Caco-2 (cell line): ENCODE measurements around the gene DOHH. TPM values are rescaled to one million over a fixed set of nuclear protein-coding genes. Genes with fewer than 3 reads are reported as not detected.

Source experiments
- BruUV-seq: library from RNA; stranded (reverse); fragments of 400-500 nt; replicated peaks from 2 replicates; lab custom pipeline; 2021; lab: Mats Ljungman, UMichigan
- CTCF ChIA-PET: fragments of 300-600 bp; sonication (Branson Sonifier 250); formaldehyde crosslinking; loops from one replicate; lab custom pipeline; 2022; ENCODE audit warnings: antibody characterized with exemption; lab: Charles Lee
- POLR2A ChIA-PET: fragments of 300-600 bp; sonication (Branson Sonifier 250); formaldehyde crosslinking; loops from one replicate; lab custom pipeline; 2022; ENCODE audit warnings: antibody characterized with exemption; lab: Charles Lee
- DNase-seq, 2 experiments: peaks; one replicate each; pipeline versions ENCODE4 v3.0.0 to v3.0.0-alpha.2; 2020 to 2022
- H3K27me3 ChIP-seq: replicated peaks from 2 replicates; pipeline ENCODE4 v1.6.0; 2011; ENCODE audit warnings: low read length; ENCODE audit not compliant: control insufficient read depth, insufficient read depth
- H3K36me3 ChIP-seq: 2 replicates; pipeline ENCODE4 v1.5.1; 2011; ENCODE audit warnings: low read length; ENCODE audit not compliant: control insufficient read depth, insufficient read depth
- H3K4me1 ChIP-seq: fragments of 250-450 bp; sonication (Bioruptor Pico); 2 replicates; pipeline ENCODE4 v1.5.1; 2020; ENCODE audit warnings: mild to moderate bottlenecking
- H3K4me3 ChIP-seq: 2 replicates; pipeline ENCODE4 v1.5.1; 2011; ENCODE audit warnings: low read depth, mild to moderate bottlenecking, control low read depth, low read length
- H3K9me3 ChIP-seq: fragments of 250-450 bp; sonication (Bioruptor Pico); 2 replicates; pipeline ENCODE4 v1.5.1; 2020; ENCODE audit warnings: mild to moderate bottlenecking, moderate library complexity
- H3K27ac Mint-ChIP-seq: one replicate; pipeline ENCODE4 v1.8.0; 2022; ENCODE audit warnings: mixed read lengths; ENCODE audit not compliant: unreplicated experiment
- H3K27me3 Mint-ChIP-seq: one replicate; pipeline ENCODE4 v1.8.0; 2022; ENCODE audit warnings: mixed read lengths; ENCODE audit not compliant: insufficient read depth, unreplicated experiment
- H3K36me3 Mint-ChIP-seq: one replicate; pipeline ENCODE4 v1.8.0; 2022; ENCODE audit warnings: mild to moderate bottlenecking, mixed read lengths; ENCODE audit not compliant: insufficient read depth, unreplicated experiment
- H3K4me1 Mint-ChIP-seq: one replicate; pipeline ENCODE4 v1.8.0; 2022; ENCODE audit warnings: low read depth, mixed read lengths; ENCODE audit not compliant: unreplicated experiment
- H3K4me3 Mint-ChIP-seq: one replicate; pipeline ENCODE4 v1.8.0; 2022; ENCODE audit warnings: mild to moderate bottlenecking, moderate library complexity, mixed read lengths; ENCODE audit not compliant: unreplicated experiment
- H3K9me3 Mint-ChIP-seq: one replicate; pipeline ENCODE4 v1.8.0; 2022; ENCODE audit warnings: mixed read lengths; ENCODE audit not compliant: unreplicated experiment
- intact Hi-C: fragments of 100-400 bp; cut with micrococcal nuclease; formaldehyde crosslinking; loops from one replicate; pipeline ENCODE4 v1.10.0; 2022; ENCODE audit not compliant: unreplicated experiment
- total RNA-seq: library from RNA; stranded (reverse); gene quantifications from 2 replicates; pipeline ENCODE4 v1.2.3, GENCODE V29; 2022
- TF ChIP-seq, protein P1 (sequence below), 2 experiments: fragments of 200-600 bp in 1 of 2; IDR thresholded peaks; 1 replicate in 1 of 2; 2 replicates in 1 of 2; pipeline versions ENCODE4 v1.5.1 to v1.8.0; 2011 to 2022; ENCODE audit warnings: antibody characterized with exemption in 1 of 2, control low read depth in 1 of 2, inconsistent platforms in 1 of 2, low read depth in 1 of 2, low read length in 1 of 2, mild to moderate bottlenecking in 1 of 2, moderate library complexity in 1 of 2; ENCODE audit not compliant: insufficient read depth in 1 of 2, severe bottlenecking in 1 of 2, unreplicated experiment in 1 of 2

Gene DOHH
- total RNA-seq, 1 experiment from 2014 or later, result 17.4 TPM

DNA sequence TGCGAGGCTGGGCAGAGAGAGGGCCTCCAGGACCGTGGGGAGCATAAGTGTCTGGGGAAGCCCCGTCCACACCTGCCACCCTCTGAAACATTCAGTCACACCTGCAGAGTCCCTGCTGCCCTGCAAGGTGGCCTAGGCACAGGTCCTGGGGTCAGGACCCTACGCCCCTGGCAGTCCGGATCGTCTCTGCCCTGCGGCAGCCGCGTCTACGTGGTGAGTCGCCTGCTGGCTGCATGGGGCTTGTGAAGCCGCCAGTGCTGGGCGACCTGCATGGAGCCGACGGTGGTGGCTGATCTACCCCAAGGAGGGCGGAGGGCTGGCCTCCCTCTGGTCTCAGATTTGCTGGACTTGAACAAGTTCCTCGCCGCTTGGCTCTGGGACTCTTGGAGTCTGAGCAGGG is 18.7 kb upstream of the DOHH start:
- no peaks in the 10 kb centered on the region for H3K9me3 ChIP-seq
- H3K36me3 ChIP-seq, result no peaks in the 10 kb centered on the region
- TF ChIP-seq, protein P1, sequence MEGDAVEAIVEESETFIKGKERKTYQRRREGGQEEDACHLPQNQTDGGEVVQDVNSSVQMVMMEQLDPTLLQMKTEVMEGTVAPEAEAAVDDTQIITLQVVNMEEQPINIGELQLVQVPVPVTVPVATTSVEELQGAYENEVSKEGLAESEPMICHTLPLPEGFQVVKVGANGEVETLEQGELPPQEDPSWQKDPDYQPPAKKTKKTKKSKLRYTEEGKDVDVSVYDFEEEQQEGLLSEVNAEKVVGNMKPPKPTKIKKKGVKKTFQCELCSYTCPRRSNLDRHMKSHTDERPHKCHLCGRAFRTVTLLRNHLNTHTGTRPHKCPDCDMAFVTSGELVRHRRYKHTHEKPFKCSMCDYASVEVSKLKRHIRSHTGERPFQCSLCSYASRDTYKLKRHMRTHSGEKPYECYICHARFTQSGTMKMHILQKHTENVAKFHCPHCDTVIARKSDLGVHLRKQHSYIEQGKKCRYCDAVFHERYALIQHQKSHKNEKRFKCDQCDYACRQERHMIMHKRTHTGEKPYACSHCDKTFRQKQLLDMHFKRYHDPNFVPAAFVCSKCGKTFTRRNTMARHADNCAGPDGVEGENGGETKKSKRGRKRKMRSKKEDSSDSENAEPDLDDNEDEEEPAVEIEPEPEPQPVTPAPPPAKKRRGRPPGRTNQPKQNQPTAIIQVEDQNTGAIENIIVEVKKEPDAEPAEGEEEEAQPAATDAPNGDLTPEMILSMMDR (IDR thresholded peaks at IDR 0.05; ENCODE audit: insufficient read depth in 1 of 2, low read depth in 1 of 2, low read length in 1 of 2, severe bottlenecking in 1 of 2, unreplicated experiment in 1 of 2), result no peak
- CTCF ChIA-PET, result no interaction called here
- DNase-seq, result no peak
- no peaks in the 10 kb centered on the region for H3K9me3 Mint-ChIP-seq
- H3K27me3 Mint-ChIP-seq, result no peaks in the 10 kb centered on the region
- H3K27ac Mint-ChIP-seq, result no peak overlapping the region
- H3K4me1 ChIP-seq, result no peaks in the 10 kb centered on the region
- no peak overlapping the region for H3K4me3 ChIP-seq
- no peaks in the 10 kb centered on the region for H3K27me3 ChIP-seq
- intact Hi-C loops, result no loop called here
- POLR2A ChIA-PET, result no interaction called here
- H3K36me3 Mint-ChIP-seq, result peaks cover 44% of the 10 kb centered on the region
- peaks cover 6% of the 10 kb centered on the region for H3K4me1 Mint-ChIP-seq
- no peak overlapping the region for H3K4me3 Mint-ChIP-seq
- BruUV-seq, result no TSS peak

DNA sequence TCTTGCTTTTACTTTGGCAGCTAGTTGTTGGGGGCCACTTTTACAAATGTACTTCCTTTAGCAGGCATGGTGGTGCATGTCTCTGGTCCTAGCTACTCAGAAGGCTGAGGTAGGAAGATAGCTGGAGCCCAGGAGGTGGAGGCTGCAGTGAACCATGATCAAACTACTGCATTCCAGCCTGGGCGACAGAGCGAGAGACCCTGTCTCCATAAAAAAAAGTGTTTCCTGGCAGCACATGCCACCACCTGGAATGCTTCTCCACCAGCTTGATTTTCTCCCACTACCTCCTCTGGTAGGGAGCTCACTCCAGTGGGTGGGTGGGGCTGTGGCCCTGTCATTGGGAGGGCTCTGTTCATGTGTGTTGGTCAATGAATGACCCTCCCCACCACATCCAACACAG is 18.2 kb upstream of the DOHH start:
- no peak for DNase-seq
- no peaks in the 10 kb centered on the region for H3K27me3 ChIP-seq
- no peaks in the 10 kb centered on the region for H3K4me1 ChIP-seq
- Mint-ChIP-seq H3K4me3 (no peak overlapping the region), H3K4me1 (peaks cover 6% of the 10 kb centered on the region), H3K36me3 (peaks cover 42% of the 10 kb centered on the region), H3K9me3 (no peaks in the 10 kb centered on the region), H3K27ac (no peak overlapping the region), H3K27me3 (no peaks in the 10 kb centered on the region)
- no peaks in the 10 kb centered on the region for H3K9me3 ChIP-seq
- no peak overlapping the region for H3K4me3 ChIP-seq
- TF ChIP-seq, protein P1 (IDR thresholded peaks at IDR 0.05; ENCODE audit: insufficient read depth in 1 of 2, low read depth in 1 of 2, low read length in 1 of 2, severe bottlenecking in 1 of 2, unreplicated experiment in 1 of 2), result no peak
- no TSS peak for BruUV-seq
- CTCF ChIA-PET, result no interaction called here
- POLR2A ChIA-PET, result no interaction called here
- intact Hi-C loops, result no loop called here
- H3K36me3 ChIP-seq, result no peaks in the 10 kb centered on the region

DNA sequence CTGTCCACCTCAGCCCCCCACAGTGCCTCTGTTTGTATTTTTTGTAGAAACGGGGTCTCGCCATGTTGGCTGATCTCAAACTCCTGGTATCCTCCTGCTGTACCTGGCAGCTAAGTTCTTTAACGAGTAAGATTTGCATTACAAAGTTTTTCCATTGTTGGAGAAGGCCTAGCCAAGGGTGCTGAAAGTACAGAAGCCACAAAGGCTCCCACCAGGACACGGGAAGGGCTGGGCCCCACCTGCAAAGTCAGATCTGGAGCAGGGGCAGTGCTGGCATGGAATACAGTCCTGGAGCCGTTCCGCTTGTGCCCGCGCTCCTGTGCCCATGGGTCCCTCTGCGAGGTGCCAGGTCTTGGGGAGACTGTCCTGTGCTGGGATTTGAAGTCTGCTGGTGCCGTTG is 17.8 kb upstream of the DOHH start:
- Mint-ChIP-seq H3K9me3 (no peaks in the 10 kb centered on the region), H3K4me3 (no peak overlapping the region), H3K36me3 (peaks cover 38% of the 10 kb centered on the region), H3K27me3 (no peaks in the 10 kb centered on the region), H3K4me1 (peaks cover 6% of the 10 kb centered on the region), H3K27ac (no peak overlapping the region)
- no peak for DNase-seq
- Histone ChIP-seq H3K4me1 (no peaks in the 10 kb centered on the region), H3K27me3 (no peaks in the 10 kb centered on the region), H3K4me3 (no peak overlapping the region), H3K9me3 (no peaks in the 10 kb centered on the region), H3K36me3 (no peaks in the 10 kb centered on the region)
- CTCF ChIA-PET, result no interaction called here
- intact Hi-C loops, result no loop called here
- no TSS peak for BruUV-seq
- POLR2A ChIA-PET, result no interaction called here
- TF ChIP-seq, protein P1 (IDR thresholded peaks at IDR 0.05; ENCODE audit: insufficient read depth in 1 of 2, low read depth in 1 of 2, low read length in 1 of 2, severe bottlenecking in 1 of 2, unreplicated experiment in 1 of 2), result no peak
